Pons (tissue), 1 donor: ENCODE measurements around the gene GJD2.

Experiments
- DNase-seq: peaks from one replicate; pipeline ENCODE4 v3.0.0-alpha.2; 2016; ENCODE audit warnings: low spot score

Gene GJD2

DNA sequence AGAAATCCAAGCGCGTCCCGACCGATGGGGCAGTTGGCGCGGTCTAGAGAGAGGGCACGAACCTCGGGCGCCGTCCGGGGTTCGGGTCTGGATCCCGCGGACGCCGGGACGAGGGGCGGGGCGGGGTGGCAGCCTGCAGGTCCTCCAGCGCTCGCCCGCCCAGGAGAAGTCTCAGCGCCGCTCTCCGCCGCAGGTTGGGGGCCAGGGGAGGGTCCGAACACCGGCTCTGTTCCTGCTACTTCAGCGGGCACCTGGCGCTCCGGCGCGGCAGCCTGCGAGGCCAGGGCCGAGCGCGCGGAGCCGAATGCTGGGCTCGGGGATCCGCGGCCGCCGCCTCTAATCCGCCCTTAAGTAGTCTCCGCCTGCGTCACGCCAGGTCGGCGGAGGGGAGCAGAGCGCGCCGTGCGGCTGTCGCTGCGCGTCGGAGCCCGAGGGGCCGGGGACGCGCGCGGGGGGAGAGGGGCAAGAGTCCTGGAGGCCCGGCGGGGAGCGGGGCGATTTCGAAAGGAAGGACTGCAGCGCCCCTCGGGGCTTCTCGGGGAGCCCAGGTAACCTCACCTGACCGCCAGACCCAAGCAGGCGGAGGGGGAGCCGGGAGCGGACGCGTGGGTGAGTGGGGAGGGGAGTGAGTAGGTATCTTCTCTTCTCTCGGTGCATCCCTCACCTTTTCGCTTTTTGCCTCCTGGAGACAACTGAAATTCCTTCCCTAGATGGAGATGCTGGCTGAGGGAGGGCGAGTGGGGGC is at the start of gene GJD2:
Gene GJD2, minus strand, starts transcription at position 325 of the 745 bp plus-strand sequence. CDS start 510 bp downstream, outside the sequence.
- no peak for DNase-seq

DNA sequence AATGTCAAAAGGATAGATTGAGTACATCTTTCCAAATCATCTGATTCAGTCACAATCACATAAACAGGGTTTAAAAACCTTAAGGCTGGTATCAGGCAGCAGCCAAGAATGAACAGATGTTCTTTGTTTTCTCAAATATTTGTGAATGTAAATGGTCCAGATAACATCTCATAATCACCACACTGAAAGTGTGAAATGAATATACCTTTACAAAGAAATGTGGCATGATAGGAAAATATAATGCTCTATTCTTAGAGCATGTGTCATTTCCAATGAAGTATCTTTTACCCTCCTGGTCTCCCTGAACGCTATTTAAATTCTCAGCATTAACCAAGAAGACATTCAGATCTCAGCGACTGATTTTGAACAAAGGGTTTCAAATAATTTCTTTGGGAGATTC is 49.3 kb upstream of the GJD2 start:
- DNase-seq, result no peak

DNA sequence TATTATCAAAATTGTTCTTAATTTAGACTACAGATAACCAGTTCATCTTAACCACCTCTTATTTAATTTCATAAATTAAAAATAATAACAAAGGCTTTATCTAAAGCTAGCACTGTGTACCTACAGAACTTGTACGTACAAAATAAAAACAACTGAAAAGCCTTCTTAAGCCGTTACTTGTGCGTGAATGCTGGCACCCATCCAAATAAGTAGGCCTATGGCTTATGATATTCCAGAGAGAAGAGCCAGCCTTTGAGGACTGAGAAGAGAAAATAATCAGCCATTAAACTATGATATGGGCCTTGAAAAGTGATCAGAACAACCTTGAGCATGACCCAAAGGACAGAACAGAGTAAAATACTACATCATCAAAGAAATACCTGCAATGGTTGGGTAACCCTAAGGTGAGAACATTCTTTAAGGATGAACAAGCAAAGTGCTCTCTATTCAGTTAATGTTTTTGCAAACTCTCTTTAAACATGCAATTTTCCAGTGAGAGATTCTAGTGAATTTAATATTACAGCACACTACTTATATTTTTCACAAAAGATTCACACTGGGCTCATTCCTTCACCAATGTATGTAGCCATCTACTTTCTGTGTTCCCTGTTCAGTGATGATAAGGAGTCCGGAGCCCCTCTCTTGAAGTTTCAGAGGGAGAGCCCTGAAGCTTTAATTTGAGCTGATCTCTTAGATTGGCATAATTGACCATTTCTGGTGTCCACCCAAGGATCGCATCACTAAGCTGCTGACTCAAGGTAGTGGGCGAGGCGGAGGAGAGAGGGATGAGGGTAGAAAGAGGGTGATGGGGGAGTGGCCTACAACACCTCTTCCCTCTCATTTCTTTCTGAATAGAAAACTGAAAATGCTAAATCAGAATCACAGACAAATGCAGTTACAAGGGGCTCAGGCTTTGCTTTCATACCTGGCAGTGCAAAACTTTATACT is 48.3 kb upstream of the GJD2 start:
- no peak for DNase-seq

DNA sequence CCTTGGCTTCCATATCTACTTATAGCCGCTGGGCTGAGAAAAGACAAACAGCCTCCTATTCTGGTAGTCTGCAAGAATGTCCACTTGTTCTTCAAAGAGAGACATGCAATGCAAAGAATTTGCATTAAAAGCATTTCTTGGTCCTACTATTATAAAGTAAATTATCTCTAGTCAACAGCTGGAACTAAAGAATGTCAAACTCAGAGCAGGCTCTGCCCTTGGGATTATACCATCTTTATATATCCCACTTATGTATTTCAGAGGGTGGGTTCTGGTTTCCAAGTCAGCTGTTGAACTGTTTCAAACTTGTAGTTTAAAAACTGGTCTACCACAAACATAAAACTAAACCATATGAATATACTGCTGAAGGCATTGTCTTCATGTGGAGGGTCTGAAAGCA is 47.6 kb upstream of the GJD2 start:
- no peak for DNase-seq

DNA sequence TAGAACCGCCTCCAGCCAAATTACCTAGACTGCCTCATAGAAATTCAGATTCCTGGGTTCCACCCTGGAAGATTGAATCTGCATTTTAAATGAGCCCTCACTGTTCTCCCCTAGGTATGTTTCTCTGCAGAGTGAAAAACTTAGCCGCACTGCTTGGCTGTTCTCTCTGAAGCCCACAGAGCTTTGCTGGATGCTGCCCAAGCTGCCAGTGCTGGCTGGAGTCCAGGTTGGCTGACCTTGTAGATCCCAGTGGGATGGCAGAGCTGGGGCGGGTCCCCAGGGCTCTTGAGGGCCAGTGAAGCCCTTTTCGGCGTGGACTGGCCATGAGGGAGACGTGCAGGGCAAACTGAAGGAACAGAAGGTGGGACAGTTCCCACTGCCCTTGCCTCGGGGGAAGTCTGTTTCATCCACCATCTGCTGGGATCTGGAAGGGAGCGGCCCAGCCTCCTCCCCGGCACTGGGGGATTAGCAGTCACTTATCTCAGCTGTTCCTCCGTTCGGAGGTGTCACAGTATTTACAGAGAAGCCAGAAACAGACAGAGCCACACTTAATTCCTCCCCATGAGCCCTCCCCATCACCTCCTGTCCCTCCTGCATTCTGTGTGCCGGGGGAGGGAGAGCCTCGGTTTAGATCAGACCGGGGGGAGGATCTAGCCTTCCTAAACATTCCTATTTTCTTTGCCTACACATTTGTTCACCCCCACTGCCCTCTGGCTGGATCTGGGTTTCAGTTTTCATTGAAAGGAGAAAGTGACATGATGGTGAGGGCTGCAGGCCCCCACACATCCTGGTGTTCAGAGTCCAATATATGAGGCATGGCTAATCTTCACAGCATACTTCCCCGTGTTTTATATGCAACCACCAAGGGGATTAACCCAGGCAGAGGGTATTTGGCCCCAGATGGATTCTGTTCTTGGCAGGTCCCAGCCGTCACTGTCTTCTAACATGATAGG is 44.6 kb upstream of the GJD2 start:
- no peak for DNase-seq

DNA sequence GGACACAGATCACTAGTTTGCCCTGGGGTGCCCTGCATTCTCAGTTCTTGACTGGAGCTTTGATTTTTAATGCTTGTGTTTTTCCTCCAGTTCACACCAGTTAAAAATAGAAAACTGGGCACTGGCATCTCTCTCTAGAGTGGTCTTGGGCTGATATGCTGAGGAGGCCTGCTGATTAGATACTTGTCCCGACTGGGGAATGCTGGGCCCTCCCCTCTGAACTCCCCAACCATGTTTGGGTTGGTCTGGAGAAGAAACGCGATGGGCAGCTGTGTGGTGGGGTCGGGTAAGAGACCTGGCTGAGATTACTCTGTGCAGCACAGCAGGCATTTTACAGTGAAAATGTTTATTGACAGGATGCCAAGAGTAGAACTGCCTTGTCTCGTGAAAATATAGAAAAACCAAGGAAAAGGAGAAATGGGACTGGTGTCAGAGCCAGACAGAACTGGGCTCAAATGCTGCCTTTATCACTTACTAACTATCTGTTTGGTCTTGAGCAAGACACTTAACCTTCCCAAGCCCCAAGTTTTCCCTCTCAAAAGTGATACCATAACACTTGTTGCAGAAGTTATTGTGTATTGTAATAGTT is 42.1 kb upstream of the GJD2 start:
- no peak for DNase-seq

DNA sequence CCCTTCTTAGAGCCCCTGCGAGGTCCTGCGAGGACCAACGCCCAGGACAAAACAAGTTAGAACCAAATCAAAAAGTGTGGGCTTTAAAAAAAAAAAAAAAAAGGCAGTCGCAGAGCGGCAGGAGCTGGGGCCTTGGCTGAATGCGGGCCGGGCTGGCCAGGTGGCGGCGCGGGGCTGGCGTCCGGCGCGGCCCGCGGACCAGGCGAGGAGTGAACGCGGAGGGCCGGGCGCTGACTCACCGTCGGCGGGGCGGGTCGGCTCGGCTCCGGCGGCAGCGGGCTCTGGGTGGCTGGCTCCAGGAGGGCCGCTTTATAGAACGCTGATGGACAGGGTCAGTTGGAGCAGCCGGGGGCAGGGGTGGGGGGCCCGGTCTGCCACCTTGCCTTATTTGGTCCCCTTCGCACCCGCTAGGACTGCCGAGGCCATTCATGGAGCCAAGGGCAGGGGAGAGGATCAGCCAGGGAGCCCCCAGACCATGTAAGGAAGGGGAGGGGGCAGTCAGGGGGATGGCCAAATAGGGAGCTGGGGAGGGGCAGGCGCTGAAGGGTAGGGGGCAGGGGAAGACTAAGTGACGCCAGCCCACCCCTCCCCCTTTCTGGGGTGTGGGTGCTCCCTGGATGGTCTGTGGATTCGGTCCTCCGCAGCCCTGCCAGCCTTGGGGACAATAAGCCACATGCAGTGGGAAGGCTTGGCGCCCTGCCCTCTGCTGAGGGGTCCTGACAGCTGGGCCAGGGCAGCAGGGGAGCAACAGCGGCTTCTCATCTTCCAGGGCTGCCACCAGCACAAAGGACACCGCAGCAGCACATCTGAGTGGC is 40.7 kb upstream of the GJD2 start, which contains the start of gene ACTC1:
Gene ACTC1, minus strand, starts transcription at position 283 of the 815 bp plus-strand sequence. CDS start 741 bp downstream, outside the sequence.
- no peak for DNase-seq

DNA sequence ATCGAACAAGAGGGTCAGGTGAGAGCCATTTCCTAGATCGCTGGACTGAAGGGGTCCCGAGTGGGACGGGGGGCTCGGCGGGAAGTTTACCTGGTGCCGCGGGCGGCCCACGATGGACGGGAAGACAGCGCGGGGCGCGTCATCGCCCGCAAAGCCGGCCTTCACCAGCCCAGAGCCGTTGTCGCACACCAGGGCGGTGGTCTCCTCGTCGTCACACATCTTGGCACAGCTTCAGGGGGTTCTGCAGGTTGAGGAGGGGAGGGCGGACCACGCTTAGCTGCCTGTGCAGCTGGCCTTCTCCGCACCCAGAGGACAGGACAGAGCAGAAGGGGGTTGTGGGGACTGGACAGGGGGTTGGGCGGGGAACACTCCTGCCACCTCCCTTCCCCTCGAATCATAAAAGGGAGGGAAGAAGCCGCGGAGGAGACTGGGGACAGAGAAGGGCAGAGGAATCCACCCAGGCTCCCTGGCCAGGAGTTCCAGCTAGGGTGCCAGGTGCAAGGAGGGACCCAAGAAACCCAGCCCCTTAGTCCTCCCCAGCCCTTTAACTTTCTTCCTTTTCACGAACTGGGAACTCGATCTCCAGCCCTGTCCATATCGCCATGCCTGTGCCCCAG is 39.9 kb upstream of the GJD2 start:
- no peak for DNase-seq

DNA sequence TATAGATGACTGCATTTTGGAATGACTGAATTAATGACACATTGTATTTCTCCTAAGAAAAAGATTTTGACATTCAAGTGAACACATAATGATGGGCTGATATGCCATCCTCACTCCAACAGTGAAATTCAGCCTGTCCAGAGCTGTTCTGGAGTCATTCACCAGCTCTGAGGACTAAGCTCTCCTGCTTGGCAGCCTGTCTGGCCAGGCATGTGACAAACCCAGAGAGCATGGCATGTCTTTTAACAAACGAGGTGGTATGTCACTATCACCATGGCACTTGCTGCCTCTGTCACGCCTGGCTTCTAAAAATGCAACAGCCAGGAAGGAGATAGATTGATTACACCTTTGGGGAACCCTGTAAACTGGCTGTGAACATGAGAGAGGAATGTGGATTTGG is 39.1 kb upstream of the GJD2 start:
- no peak for DNase-seq

DNA sequence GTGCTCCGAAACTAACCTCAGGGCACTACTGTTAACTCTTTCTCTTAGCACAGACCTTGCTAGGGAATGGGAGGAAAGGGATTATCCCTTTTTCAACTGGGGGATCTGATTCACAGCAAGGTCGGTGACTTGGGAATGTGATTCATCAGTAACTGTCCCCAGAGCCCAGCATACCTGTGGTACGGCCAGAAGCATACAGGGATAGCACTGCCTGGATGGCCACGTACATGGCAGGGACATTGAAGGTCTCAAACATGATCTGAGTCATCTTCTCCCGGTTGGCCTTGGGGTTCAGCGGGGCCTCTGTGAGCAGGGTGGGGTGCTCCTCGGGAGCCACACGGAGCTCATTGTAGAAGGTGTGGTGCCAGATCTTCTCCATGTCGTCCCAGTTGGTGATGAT is 38.3 kb upstream of the GJD2 start:
- DNase-seq, result no peak

DNA sequence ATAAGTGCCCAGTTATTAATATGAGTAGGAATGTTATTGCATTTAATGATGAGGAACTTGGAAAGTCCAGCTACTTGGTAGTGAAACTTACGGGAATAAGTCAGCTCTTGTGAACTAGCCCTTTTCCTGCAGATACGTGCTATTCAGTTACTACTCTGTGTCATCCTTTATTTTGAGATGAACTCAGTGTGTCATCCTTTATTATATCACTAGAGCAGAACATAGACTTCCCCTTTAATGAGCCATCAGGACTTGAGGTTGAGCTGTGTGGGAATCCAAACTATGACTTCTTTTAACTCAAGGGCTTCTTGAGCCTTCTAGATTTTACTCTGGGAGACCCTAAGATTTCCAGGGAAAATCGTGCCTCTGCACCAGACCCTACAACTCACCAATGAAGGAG is 36.9 kb upstream of the GJD2 start:
- no peak for DNase-seq

DNA sequence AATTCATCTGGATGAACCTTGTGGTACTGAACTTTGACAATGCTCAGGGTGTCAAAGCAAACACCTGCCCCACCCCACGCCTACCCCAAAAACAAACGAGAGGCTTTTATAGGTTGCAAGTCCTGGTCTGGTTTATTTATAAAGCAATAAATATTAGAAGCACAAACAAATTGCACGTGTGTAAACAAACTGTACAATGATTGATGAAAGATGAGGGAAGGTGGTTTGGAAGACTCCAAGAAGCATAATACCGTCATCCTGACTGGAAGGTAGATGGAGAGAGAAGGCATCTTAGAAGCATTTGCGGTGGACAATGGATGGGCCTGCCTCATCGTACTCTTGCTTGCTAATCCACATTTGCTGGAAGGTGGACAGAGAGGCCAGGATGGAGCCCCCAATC is 35.3 kb upstream of the GJD2 start:
- DNase-seq, result no peak

DNA sequence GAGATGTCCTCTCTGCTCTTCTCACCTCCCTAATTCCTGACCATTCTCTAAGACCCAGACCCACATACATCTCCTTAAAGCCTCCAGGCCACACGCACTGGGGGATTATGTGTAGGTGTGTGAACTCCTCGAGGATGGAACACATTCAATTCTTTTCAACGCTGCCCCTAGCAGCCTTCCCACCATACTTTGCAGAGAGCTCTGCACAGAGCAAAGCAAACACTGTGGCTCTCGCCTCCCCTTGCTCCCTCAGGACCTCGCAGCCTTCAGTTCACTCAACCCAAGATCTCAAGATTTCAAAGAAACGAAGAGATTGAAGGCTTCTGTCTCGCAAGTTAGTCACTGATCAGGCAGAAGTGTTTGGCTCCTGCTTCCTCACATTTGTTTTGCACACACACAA is 34.5 kb upstream of the GJD2 start:
- DNase-seq, result no peak

DNA sequence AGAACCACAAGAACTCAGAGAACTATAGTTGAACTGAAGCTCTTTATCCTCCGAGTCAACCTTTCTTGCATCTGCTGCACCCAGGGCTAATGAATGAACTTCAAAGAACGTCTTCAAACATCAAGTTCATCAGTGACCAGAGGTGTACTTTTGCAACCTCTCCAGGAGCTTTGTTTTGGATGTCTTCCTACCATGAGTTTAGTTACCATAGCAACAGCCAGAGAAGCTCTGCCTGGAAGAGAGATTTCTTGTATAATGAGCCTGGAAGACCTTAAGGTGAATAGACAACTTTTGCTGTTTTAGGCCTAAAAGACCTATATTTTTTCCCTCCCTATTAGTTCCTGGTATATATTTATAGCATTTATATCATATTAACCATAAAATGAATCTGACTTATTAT is 31.4 kb upstream of the GJD2 start:
- DNase-seq, result no peak

DNA sequence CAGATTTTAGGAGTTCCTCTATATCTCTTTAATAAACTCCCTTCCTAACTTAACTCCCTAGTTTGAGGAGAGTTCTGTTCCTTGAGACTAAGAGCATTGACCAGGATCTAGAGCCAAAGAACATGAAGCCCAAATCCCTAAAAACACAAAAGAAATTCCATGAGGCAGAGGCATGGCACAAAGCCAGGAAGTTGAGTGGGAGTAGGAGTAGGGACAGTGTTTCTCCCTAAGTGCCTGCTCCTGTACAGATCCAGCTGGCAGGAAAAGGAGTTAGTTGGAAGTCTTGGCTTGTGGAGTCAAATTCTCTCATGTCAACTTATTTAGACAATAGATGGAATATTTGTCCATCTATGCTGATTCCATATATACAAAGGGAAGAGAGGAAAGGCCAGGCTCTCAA is 29.2 kb upstream of the GJD2 start:
- DNase-seq, result no peak

DNA sequence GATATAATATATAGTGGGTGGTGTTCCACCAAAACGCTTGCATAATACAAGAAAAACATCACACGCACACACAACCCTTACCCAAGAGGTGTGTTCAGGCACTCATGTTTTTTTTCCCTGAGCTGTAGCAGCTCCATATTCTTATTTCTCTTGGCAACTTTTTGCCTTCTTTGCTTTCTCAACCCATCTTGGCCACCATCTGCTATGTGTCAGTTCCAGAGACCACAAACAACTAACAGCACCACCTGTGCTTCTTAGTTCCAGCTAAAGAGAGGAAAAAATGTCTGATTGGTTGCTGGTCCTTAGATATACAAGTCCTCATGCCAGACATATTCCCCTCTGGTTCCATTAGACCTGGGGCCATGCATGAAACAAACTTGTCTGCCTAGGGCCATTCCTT is 28.6 kb upstream of the GJD2 start:
- DNase-seq, result no peak

DNA sequence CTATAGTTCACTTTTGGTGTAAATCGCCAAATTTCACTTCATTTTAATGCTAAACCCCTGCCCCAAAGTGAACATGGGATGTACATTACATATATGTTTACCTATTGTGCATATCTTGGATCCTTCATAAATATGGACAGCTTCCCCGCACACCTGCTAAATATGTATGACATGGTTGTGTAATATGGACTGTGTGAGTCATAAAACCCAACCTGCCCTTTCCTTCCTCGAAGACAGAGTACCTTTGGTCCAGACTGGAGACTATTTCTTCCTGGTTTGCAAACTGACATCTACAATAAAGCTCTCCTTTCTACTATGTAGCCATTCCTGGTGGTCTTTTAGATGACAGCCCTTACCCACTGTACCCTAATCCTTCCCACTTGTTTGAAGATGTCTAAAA is 28.1 kb upstream of the GJD2 start:
- DNase-seq, result no peak

DNA sequence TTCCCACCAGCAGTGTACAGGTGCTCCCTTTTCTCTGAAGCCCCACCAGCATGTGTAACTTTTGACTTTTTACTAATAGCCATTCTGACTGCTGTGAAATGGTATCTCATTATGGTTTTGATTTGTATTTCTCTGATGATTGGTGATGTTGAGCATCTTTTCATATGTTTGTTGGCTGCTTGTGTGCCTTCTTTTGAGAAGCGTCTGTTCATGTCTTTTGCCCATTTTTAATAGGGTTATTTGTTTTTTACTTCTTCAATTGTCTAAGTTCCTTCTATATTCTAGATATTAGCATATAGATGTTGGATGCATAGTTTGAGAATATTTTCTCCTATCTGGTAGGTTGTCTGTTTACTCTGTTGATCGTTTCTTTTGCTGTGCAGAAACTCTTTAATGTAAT is 25.9 kb upstream of the GJD2 start:
- no peak for DNase-seq

DNA sequence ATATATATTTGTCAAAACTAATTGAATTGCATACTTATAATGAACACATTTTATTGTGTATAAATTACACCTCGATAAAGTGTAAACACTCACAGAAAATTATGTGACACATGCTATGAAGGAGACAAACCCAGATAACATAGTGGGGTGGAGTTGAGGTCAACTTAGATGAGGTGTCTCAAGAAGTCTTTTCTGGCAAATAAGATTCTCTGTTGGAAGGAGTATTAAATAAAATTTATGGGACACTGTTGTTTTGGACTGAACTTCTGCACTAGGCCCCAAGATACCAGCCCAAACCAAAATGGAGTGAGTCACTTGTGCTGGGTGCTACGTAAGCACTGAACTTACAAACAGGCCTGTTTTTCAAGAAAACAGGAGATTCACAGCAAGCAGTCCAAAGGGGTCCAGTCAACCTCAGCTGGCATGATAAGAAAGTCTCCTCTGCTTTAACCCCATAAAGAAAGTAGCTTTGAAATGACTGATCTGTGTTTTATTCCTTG is 21.9 kb upstream of the GJD2 start:
- DNase-seq, result no peak

DNA sequence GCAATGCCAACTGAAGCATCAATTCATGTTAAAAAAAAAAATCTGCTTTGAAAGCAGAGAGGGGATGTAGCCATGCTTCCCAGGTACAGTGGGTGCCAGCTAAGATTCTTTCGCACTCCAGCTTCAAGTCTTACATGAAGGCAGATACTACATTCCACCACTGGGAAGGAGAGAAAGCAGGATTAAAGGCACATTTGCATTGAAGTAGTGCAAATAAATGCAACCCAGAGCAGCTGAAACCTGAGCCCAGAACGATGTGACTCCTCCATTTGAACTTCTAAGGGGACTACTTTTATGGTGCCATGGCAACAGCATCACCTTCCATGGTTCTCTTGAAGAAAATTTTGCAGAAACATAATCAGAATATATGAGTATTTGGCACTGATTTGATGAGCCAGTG is 19.1 kb upstream of the GJD2 start:
- no peak for DNase-seq
